GM03348 (cell line): Measurements from ENCODE around the gene HOXD13.

Source experiments
- DNase-seq: peaks from one replicate; pipeline ENCODE4 v3.0.0; 2012; ENCODE audit warnings: low spot score

Gene HOXD13

GRCh38 chr2:176106581-176107539 lies 14.3 kb downstream of the HOXD13 start, which contains the start of gene HOXD11:
Gene HOXD11 (plus strand): TSS chr2:176107280. CDS start chr2:176107356, 76 bp downstream.
- DNase-seq = no peak

GRCh38 chr2:176107731-176108181 lies 15.2 kb downstream of the HOXD13 start:
- no peak for DNase-seq

- DNase-seq = no peak
Observed at GRCh38 chr2:176109192-176109901, 16.8 kb downstream of the HOXD13 start.

- DNase-seq = no peak
Observed at GRCh38 chr2:176109946-176110345, 17.4 kb downstream of the HOXD13 start.

- DNase-seq = no peak
Observed at GRCh38 chr2:176110415-176111308, 18.1 kb downstream of the HOXD13 start.

- DNase-seq = no peak
Observed at GRCh38 chr2:176111309-176111663, 18.8 kb downstream of the HOXD13 start.

GRCh38 chr2:176111846-176112374 lies 19.4 kb downstream of the HOXD13 start:
- DNase-seq = no peak

GRCh38 chr2:176112375-176113302 lies 20.1 kb downstream of the HOXD13 start:
- DNase-seq = no peak

GRCh38 chr2:176114120-176114929 lies 21.8 kb downstream of the HOXD13 start:
- DNase-seq = no peak

GRCh38 chr2:176114930-176115625 lies 22.6 kb downstream of the HOXD13 start:
- no peak for DNase-seq

GRCh38 chr2:176115883-176116813 lies 23.6 kb downstream of the HOXD13 start, which contains the start of gene HOXD10:
Gene HOXD10 (plus strand): TSS chr2:176116778. CDS start chr2:176116834, 56 bp downstream.
- DNase-seq = peak; percentile 90

GRCh38 chr2:176117162-176117822 lies 24.8 kb downstream of the HOXD13 start:
- no peak for DNase-seq

- DNase-seq = no peak
Observed at GRCh38 chr2:176117823-176118371, 25.4 kb downstream of the HOXD13 start.

GRCh38 chr2:176118601-176119339 lies 26.2 kb downstream of the HOXD13 start:
- no peak for DNase-seq

GRCh38 chr2:176120364-176121189 lies 28.1 kb downstream of the HOXD13 start:
- no peak for DNase-seq
